Esophagus muscularis mucosa (tissue), 4 donors: ENCODE data around the gene TM4SF1. TPM values are rescaled to one million over a fixed set of nuclear protein-coding genes. Genes with fewer than 3 reads are reported as not detected.

ENCODE experiments used
- DNase-seq: peaks from one replicate; pipeline ENCODE4 v3.0.0-alpha.2; 2017; ENCODE audit errors: extremely low spot score
- H3K27ac ChIP-seq, 4 donors: fragments of 200-600 bp; sonication (generic); replicated peaks in 1 of 4; 1 replicate in 3 of 4; 2 replicates in 1 of 4; pipeline ENCODE4 v1.5.1; 2016 to 2019; ENCODE audit warnings: mild to moderate bottlenecking in 1 of 4
- H3K27me3 ChIP-seq, 4 donors: fragments of 200-600 bp; sonication (generic); one replicate each; pipeline versions ENCODE4 v1.5.1 to v1.6.0; 2016 to 2019
- H3K36me3 ChIP-seq, 4 donors: fragments of 200-600 bp; sonication (generic); one replicate each; pipeline ENCODE4 v1.5.1; 2016 to 2019
- H3K4me1 ChIP-seq, 4 donors: fragments of 200-600 bp; sonication (generic); one replicate each; pipeline ENCODE4 v1.5.1; 2016 to 2019
- H3K4me3 ChIP-seq, 4 donors: fragments of 200-600 bp; sonication (generic); 1 replicate in 2 of 4; 2 replicates in 2 of 4; pipeline ENCODE4 v1.5.1; 2016 to 2019; ENCODE audit warnings: mild to moderate bottlenecking in 4 of 4, moderate library complexity in 1 of 4
- H3K9me3 ChIP-seq, 4 donors: fragments of 200-600 bp; sonication (generic); 1 replicate in 3 of 4; 2 replicates in 1 of 4; pipeline ENCODE4 v1.5.1; 2016 to 2019
- CTCF ChIP-seq, 3 experiments: fragments of 200-600 bp in 2 of 3; fragments of 450-650 bp in 1 of 3; sonication (generic) in 2 of 3; IDR thresholded peaks; one replicate each; pipeline ENCODE4 v1.5.1; 2017 to 2019; ENCODE audit warnings: antibody characterized with exemption in 3 of 3, mild to moderate bottlenecking in 2 of 3, moderate library complexity in 1 of 3
- EP300 ChIP-seq: sonication (generic); formaldehyde crosslinking; IDR thresholded peaks from one replicate; pipeline ENCODE4 v1.6.1; 2017; ENCODE audit warnings: antibody characterized with exemption
- POLR2A ChIP-seq: fragments of 450-650 bp; IDR thresholded peaks from one replicate; pipeline ENCODE4 v1.6.1; 2017; ENCODE audit warnings: antibody characterized with exemption, moderate library complexity, mild to moderate bottlenecking, low read depth
- POLR2AphosphoS5 ChIP-seq, 2 donors: sonication (generic); formaldehyde crosslinking; IDR thresholded peaks; one replicate each; pipeline ENCODE4 v1.6.1; 2017; ENCODE audit warnings: antibody characterized with exemption in 2 of 2
- WGBS: methylation state at CpG from one replicate; pipeline ENCODE4 v1.1.5; 2018; 5-methylcytosine and 5-hydroxymethylcytosine counted together
- intact Hi-C: fragments of 100-400 bp; cut with DNase I; formaldehyde crosslinking; loops from one replicate; pipeline ENCODE4 v1.15.1; 2023
- total RNA-seq, 4 donors: library from RNA; depleted of rRNA; stranded (reverse); fragments of >200 nt; gene quantifications; one replicate each; pipeline versions ENCODE4 v1.1.0 to v1.2.1, GENCODE V29; 2016

The TM4SF1 gene
- total RNA-seq, 4 donors from 2014 or later, result 28.7 to 151 (median 77.7) TPM

- intact Hi-C loops, result no loop called here
- H3K9me3 ChIP-seq, result no peaks in the 10 kb centered on the region
- H3K4me1 ChIP-seq, result peaks cover 14 to 34% (median 27%) of the 10 kb centered on the region in 4 donors
- no peak for TF ChIP-seq POLR2A
- TF ChIP-seq CTCF (IDR thresholded peaks at IDR 0.05), result no peak
- TF ChIP-seq POLR2AphosphoS5 (IDR thresholded peaks at IDR 0.05), result no peak
- TF ChIP-seq EP300, result no peak
- no peak for DNase-seq
- no peaks in the 10 kb centered on the region for H3K27me3 ChIP-seq
- peak overlapping the region in 2 of 4 donors; percentile 33 to 68 for H3K27ac ChIP-seq
- H3K4me3 ChIP-seq, result no peak overlapping the region
- 77% methylated on average over 6 of the region's 6 CpGs for WGBS
- H3K36me3 ChIP-seq, result peaks cover 0 to 47% (median 0%) of the 10 kb centered on the region in 4 donors
These were observed 8.6 kb downstream of the TM4SF1 start for GRCh38 chr3:149368674-149369497.

GRCh38 chr3:149368201-149368673 is 9.2 kb downstream of the TM4SF1 start:
- no peaks in the 10 kb centered on the region for H3K27me3 ChIP-seq
- intact Hi-C loops, result no loop called here
- peaks cover 14 to 34% (median 27%) of the 10 kb centered on the region in 4 donors for H3K4me1 ChIP-seq
- peak overlapping the region in 1 of 4 donors; percentile 40 for H3K27ac ChIP-seq
- 83% methylated on average over 6 of the region's 6 CpGs for WGBS
- peaks cover 0 to 46% (median 0%) of the 10 kb centered on the region in 4 donors for H3K36me3 ChIP-seq
- TF ChIP-seq POLR2A (no peak), CTCF (IDR thresholded peaks at IDR 0.05) (no peak), POLR2AphosphoS5 (IDR thresholded peaks at IDR 0.05) (no peak), EP300 (no peak)
- DNase-seq, result no peak
- H3K9me3 ChIP-seq, result no peaks in the 10 kb centered on the region
- no peak overlapping the region for H3K4me3 ChIP-seq

- H3K4me3 ChIP-seq, result no peak overlapping the region
- peak overlapping the region; percentile 12 to 58 (median 42) for H3K27ac ChIP-seq
- TF ChIP-seq POLR2AphosphoS5 (IDR thresholded peaks at IDR 0.05) (peak; percentile 17 to 52), CTCF (IDR thresholded peaks at IDR 0.05) (no peak)
- no peak for DNase-seq
- H3K27me3 ChIP-seq, result no peaks in the 10 kb centered on the region
- H3K36me3 ChIP-seq, result peaks cover 0 to 36% (median 0%) of the 10 kb centered on the region in 4 donors
- intact Hi-C loops, result no loop called here
- H3K4me1 ChIP-seq, result peaks cover 14 to 34% (median 27%) of the 10 kb centered on the region in 4 donors
- WGBS, result 57% methylated on average over 3 of the region's 3 CpGs
- no peaks in the 10 kb centered on the region for H3K9me3 ChIP-seq
These were observed 10.3 kb downstream of the TM4SF1 start for GRCh38 chr3:149366941-149367840.

GRCh38 chr3:149366031-149366430 is 11.4 kb downstream of the TM4SF1 start:
- peaks cover 0 to 25% (median 0%) of the 10 kb centered on the region in 4 donors for H3K36me3 ChIP-seq
- H3K4me1 ChIP-seq, result peaks cover 6 to 28% (median 19%) of the 10 kb centered on the region in 4 donors
- H3K9me3 ChIP-seq, result no peaks in the 10 kb centered on the region
- H3K4me3 ChIP-seq, result no peak overlapping the region
- H3K27me3 ChIP-seq, result no peaks in the 10 kb centered on the region
- no peak for TF ChIP-seq POLR2AphosphoS5 (IDR thresholded peaks at IDR 0.05)
- TF ChIP-seq EP300, result no peak
- no peak for TF ChIP-seq POLR2A
- no peak for TF ChIP-seq CTCF (IDR thresholded peaks at IDR 0.05)
- intact Hi-C loops, result no loop called here
- no peak overlapping the region for H3K27ac ChIP-seq
- DNase-seq, result no peak
- 100% methylated on average over 2 of the region's 2 CpGs for WGBS
